Measurements from ENCODE around the gene PTPRM. TPM values are rescaled to one million over a fixed set of nuclear protein-coding genes. Genes with fewer than 3 reads are reported as not detected.

The PTPRM gene
- polyA plus RNA-seq, 2 of the 4 experiments (the other 2 are of a cell fraction), result 44.5 to 199 TPM

- no peak for TF ChIP-seq RAD21 (conservative IDR thresholded peaks at IDR 0.05 in 1 of 2, IDR thresholded peaks at IDR 0.05 in 1 of 2)
- no peak for TF ChIP-seq SMC3 (IDR thresholded peaks at IDR 0.05)
- no peak for TF ChIP-seq CHD4 (IDR thresholded peaks at IDR 0.05; ENCODE audit: borderline replicate concordance)
- TF ChIP-seq EHMT2 (IDR thresholded peaks at IDR 0.05; ENCODE audit: low read depth), result no peak
- TF ChIP-seq, protein P1, sequence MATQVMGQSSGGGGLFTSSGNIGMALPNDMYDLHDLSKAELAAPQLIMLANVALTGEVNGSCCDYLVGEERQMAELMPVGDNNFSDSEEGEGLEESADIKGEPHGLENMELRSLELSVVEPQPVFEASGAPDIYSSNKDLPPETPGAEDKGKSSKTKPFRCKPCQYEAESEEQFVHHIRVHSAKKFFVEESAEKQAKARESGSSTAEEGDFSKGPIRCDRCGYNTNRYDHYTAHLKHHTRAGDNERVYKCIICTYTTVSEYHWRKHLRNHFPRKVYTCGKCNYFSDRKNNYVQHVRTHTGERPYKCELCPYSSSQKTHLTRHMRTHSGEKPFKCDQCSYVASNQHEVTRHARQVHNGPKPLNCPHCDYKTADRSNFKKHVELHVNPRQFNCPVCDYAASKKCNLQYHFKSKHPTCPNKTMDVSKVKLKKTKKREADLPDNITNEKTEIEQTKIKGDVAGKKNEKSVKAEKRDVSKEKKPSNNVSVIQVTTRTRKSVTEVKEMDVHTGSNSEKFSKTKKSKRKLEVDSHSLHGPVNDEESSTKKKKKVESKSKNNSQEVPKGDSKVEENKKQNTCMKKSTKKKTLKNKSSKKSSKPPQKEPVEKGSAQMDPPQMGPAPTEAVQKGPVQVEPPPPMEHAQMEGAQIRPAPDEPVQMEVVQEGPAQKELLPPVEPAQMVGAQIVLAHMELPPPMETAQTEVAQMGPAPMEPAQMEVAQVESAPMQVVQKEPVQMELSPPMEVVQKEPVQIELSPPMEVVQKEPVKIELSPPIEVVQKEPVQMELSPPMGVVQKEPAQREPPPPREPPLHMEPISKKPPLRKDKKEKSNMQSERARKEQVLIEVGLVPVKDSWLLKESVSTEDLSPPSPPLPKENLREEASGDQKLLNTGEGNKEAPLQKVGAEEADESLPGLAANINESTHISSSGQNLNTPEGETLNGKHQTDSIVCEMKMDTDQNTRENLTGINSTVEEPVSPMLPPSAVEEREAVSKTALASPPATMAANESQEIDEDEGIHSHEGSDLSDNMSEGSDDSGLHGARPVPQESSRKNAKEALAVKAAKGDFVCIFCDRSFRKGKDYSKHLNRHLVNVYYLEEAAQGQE (IDR thresholded peaks at IDR 0.05), result no peak
- TF ChIP-seq CHD2 (IDR thresholded peaks at IDR 0.05; ENCODE audit: low read length, partially characterized antibody), result no peak
These were observed 102.2 kb downstream of the PTPRM start (continued) for GRCh38 chr18:7669361-7669760.

GRCh38 chr18:7671105-7671504, 104.0 kb downstream of the PTPRM start:
- TF ChIP-seq POLR2A (IDR thresholded peaks at IDR 0.05; ENCODE audit: low read length), result no peak
- no peak for TF ChIP-seq MAFK (IDR thresholded peaks at IDR 0.05; ENCODE audit: partially characterized antibody)
- TF ChIP-seq ZNF302 (CRISPR knock-in tag; IDR thresholded peaks at IDR 0.05), result no peak
- no peak for TF ChIP-seq HDAC2 (IDR thresholded peaks at IDR 0.05)
- TF ChIP-seq, protein P2, sequence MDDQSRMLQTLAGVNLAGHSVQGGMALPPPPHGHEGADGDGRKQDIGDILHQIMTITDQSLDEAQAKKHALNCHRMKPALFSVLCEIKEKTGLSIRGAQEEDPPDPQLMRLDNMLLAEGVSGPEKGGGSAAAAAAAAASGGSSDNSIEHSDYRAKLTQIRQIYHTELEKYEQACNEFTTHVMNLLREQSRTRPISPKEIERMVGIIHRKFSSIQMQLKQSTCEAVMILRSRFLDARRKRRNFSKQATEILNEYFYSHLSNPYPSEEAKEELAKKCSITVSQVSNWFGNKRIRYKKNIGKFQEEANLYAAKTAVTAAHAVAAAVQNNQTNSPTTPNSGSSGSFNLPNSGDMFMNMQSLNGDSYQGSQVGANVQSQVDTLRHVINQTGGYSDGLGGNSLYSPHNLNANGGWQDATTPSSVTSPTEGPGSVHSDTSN (IDR thresholded peaks at IDR 0.05), result no peak
- TF ChIP-seq FOSB (CRISPR knock-in tag; IDR thresholded peaks at IDR 0.05), result no peak
- no peak for TF ChIP-seq GATA3 (IDR thresholded peaks at IDR 0.05; ENCODE audit: borderline replicate concordance)
- no peak for TF ChIP-seq NR3C1 (IDR thresholded peaks at IDR 0.05)
- TF ChIP-seq SMC3 (IDR thresholded peaks at IDR 0.05), result no peak
- TF ChIP-seq HOXA7 (CRISPR knock-in tag; IDR thresholded peaks at IDR 0.05), result no peak
- TF ChIP-seq POLR2AphosphoS2 (conservative IDR thresholded peaks at IDR 0.05; ENCODE audit: low read length), result no peak
- TF ChIP-seq PHF8 (IDR thresholded peaks at IDR 0.05; ENCODE audit: borderline replicate concordance, low read depth), result no peak
- TF ChIP-seq HOXB13 (CRISPR knock-in tag; IDR thresholded peaks at IDR 0.05; ENCODE audit: low read depth), result no peak
- no peak for TF ChIP-seq ATOH8 (CRISPR knock-in tag; IDR thresholded peaks at IDR 0.05; ENCODE audit: low read depth)
- TF ChIP-seq ELK1 (IDR thresholded peaks at IDR 0.05; ENCODE audit: low read depth, low read length), result no peak
- TF ChIP-seq FOXS1 (CRISPR knock-in tag; IDR thresholded peaks at IDR 0.05), result no peak
- no peak for TF ChIP-seq ZSCAN20 (CRISPR knock-in tag; IDR thresholded peaks at IDR 0.05)
- POLR2A ChIA-PET, result no interaction called here
- Histone ChIP-seq H3K27ac (no peak overlapping the region), H3K4me2 (no peak overlapping the region), H3K4me3 (no peak overlapping the region), H3K9me3 (no peaks in the 10 kb centered on the region), H3K4me1 (peaks cover 12% of the 10 kb centered on the region)
- ATAC-seq, result no peak
- CTCF ChIA-PET, result no interaction called here
- 89% methylated on average over 2 of the region's 2 CpGs for WGBS (ENCODE audit: missing lambda C conversion rate)
- no peak for DNase-seq (ENCODE audit: low read depth in 1 of 2, low spot score in 1 of 2)
- no peak for FAIRE-seq
